K562 (cell line): ENCODE data around the gene COPS8. TPM values are rescaled to one million over a fixed set of nuclear protein-coding genes. Genes with fewer than 3 reads are reported as not detected.

Experiments
- ATAC-seq: fragments of 200-7000 bp; cut with Tn5 transposase; 3 replicates; pipeline ENCODE4 v1.9.1; 2020; ENCODE audit warnings: moderate library complexity
- BruUV-seq: library from RNA; stranded (reverse); fragments of 400-500 nt; replicated peaks from 2 replicates; lab custom pipeline; 2021; lab: Mats Ljungman, UMichigan
- CTCF ChIA-PET: fragments of 300-600 bp; formaldehyde crosslinking; extraction: SDS; loops from one replicate; lab custom pipeline; 2021; ENCODE audit warnings: low intra/inter-chr PET ratio; lab: Yijun Ruan, JAX
- POLR2A ChIA-PET: fragments of 300-600, 350-650 bp; sonication (Branson Sonifier 250); formaldehyde crosslinking; extraction: SDS; loops from one replicate; lab custom pipeline; 2021; ENCODE audit warnings: antibody characterized with exemption, inconsistent platforms; lab: Yijun Ruan, JAX
- DNase-seq, 4 experiments: peaks; one replicate each; pipeline versions ENCODE4 v3.0.0 to v3.0.0-alpha.2; 2011 to 2018; ENCODE audit warnings: low spot score in 3 of 4, mixed read lengths in 3 of 4; ENCODE audit errors: extremely low read depth in 1 of 4
- FAIRE-seq: peaks from 2 replicates; lab custom pipeline; 2011; peaks lifted over from hg19 to GRCh38; lab: Jason Lieb, UNC
- H2AFZ ChIP-seq: 2 replicates; pipeline ENCODE4 v1.6.0; 2011; ENCODE audit warnings: low read depth, low read length, control low read depth, inconsistent platforms
- H3K27ac ChIP-seq: fragments of 200-600 bp; 3 replicates; pipeline ENCODE4 v1.8.0; 2011; ENCODE audit warnings: low read depth, mild to moderate bottlenecking, control low read depth, inconsistent platforms, low read length, moderate library complexity, mixed read lengths; ENCODE audit errors: extremely low read depth
- H3K27me3 ChIP-seq, 2 experiments: fragments of 300-600 bp in 1 of 2; 2 replicates in 1 of 2; 3 replicates in 1 of 2; pipeline versions ENCODE4 v1.6.0 to v1.8.0; 2011; ENCODE audit warnings: inconsistent platforms in 2 of 2, low read length in 2 of 2, mild to moderate bottlenecking in 1 of 2, mixed read lengths in 1 of 2, moderate library complexity in 1 of 2; ENCODE audit not compliant: control insufficient read depth in 2 of 2, insufficient read depth in 2 of 2
- H3K36me3 ChIP-seq: fragments of 300-600 bp; 3 replicates; pipeline ENCODE4 v1.8.0; 2011; ENCODE audit warnings: mild to moderate bottlenecking, low read length, inconsistent platforms; ENCODE audit not compliant: control insufficient read depth, insufficient read depth
- H3K4me1 ChIP-seq, 2 experiments: fragments of 200-600 bp in 1 of 2; replicated peaks in 1 of 2; 2 replicates in 1 of 2; 3 replicates in 1 of 2; pipeline versions ENCODE4 v1.5.1 to v1.8.0; 2011; ENCODE audit warnings: inconsistent platforms in 2 of 2, low read length in 2 of 2, mild to moderate bottlenecking in 1 of 2, mixed read lengths in 1 of 2, moderate library complexity in 1 of 2; ENCODE audit not compliant: control insufficient read depth in 2 of 2, insufficient read depth in 2 of 2
- H3K4me2 ChIP-seq: 2 replicates; pipeline ENCODE4 v1.6.1; 2011; ENCODE audit warnings: low read length, control low read depth, inconsistent platforms, mixed read lengths; ENCODE audit not compliant: insufficient read depth
- H3K4me3 ChIP-seq: fragments of 200-600 bp; sonication (generic), shearing (Covaris generic); 2 replicates; pipeline ENCODE4 v1.5.1; 2016; ENCODE audit warnings: control low read depth, inconsistent platforms
- H3K79me2 ChIP-seq: fragments of 200-600 bp; 3 replicates; pipeline ENCODE4 v1.8.0; 2011; ENCODE audit warnings: low read length, inconsistent platforms; ENCODE audit not compliant: control insufficient read depth, insufficient read depth
- H3K9ac ChIP-seq, 2 experiments: 2 replicates each; pipeline versions ENCODE4 v1.6.0 to v1.6.1; 2011; ENCODE audit warnings: low read depth in 2 of 2, low read length in 2 of 2, control low read depth in 1 of 2, inconsistent platforms in 1 of 2, mild to moderate bottlenecking in 1 of 2, mixed read lengths in 1 of 2; ENCODE audit not compliant: insufficient read depth in 1 of 2
- H3K9me1 ChIP-seq: one replicate; pipeline ENCODE4 v1.6.0; 2011; ENCODE audit warnings: inconsistent platforms, mild to moderate bottlenecking, low read length, moderate library complexity; ENCODE audit not compliant: control insufficient read depth, insufficient read depth
- H3K9me3 ChIP-seq: replicated peaks from 2 replicates; pipeline ENCODE4 v1.5.1; 2011; ENCODE audit warnings: low read depth, low read length, inconsistent platforms; ENCODE audit not compliant: control insufficient read depth, insufficient read depth
- H4K20me1 ChIP-seq: replicated peaks from 2 replicates; pipeline ENCODE4 v1.6.1; 2011; ENCODE audit warnings: low read length, inconsistent platforms, mixed read lengths; ENCODE audit not compliant: control insufficient read depth, insufficient read depth
- DPF2 ChIP-seq: fragments of 450-650 bp; IDR thresholded peaks from 2 replicates; pipeline ENCODE4 v1.6.1; 2016
- ELF1 ChIP-seq: fragments of 200-800 bp; sonication (Bioruptor generic); IDR thresholded peaks from 2 replicates; pipeline ENCODE4 v1.6.1; 2016; ENCODE audit warnings: missing genetic modification characterization, missing compliant biosample characterization
- FOXA1 ChIP-seq: fragments of 450-650 bp; IDR thresholded peaks from 2 replicates; pipeline ENCODE4 v1.6.1; 2016; ENCODE audit warnings: mild to moderate bottlenecking, borderline replicate concordance
- NEUROD1 ChIP-seq: fragments of 150-350 bp; IDR thresholded peaks from 2 replicates; pipeline ENCODE4 v1.6.1; 2014; ENCODE audit warnings: borderline replicate concordance, low read length, low read depth; ENCODE audit not compliant: partially characterized antibody
- NR2C2 ChIP-seq, 2 experiments: fragments of 200-800 bp in 1 of 2; sonication (Bioruptor generic) in 1 of 2; sonication (generic) in 1 of 2; formaldehyde crosslinking in 1 of 2; IDR thresholded peaks; 2 replicates each; pipeline versions ENCODE4 v1.6.1 to v1.8.0; 2016 to 2022; ENCODE audit warnings: mild to moderate bottlenecking in 1 of 2, missing compliant biosample characterization in 1 of 2, missing genetic modification characterization in 1 of 2, missing genetic modification reagents in 1 of 2
- SLC30A9 ChIP-seq: fragments of 250-450 bp; sonication (Bioruptor Pico); IDR thresholded peaks from 2 replicates; pipeline ENCODE4 v1.8.0; 2022; ENCODE audit warnings: mild to moderate bottlenecking, moderate library complexity
- THRAP3 ChIP-seq: fragments of 450-650 bp; IDR thresholded peaks from 2 replicates; pipeline ENCODE4 v1.6.1; 2016; ENCODE audit warnings: mild to moderate bottlenecking, inconsistent platforms, borderline replicate concordance
- WGBS: fragments of 100-300 bp; shearing (Covaris generic); methylation state at CpG from one replicate; pipeline ENCODE4 v1.1.6; 2016; ENCODE audit warnings: low coverage, mixed read lengths; ENCODE audit not compliant: insufficient coverage; ENCODE audit errors: missing lambda C conversion rate; 5-methylcytosine and 5-hydroxymethylcytosine counted together
- in situ Hi-C: fragments of 300-500 bp; cut with MboI; formaldehyde crosslinking; loops from 4 replicates; pipeline ENCODE4 v1.15.0; 2018; ENCODE audit warnings: inconsistent platforms, mixed read lengths
- intact Hi-C: fragments of 100-400 bp; cut with micrococcal nuclease; formaldehyde crosslinking; loops from 2 replicates; pipeline ENCODE4 v1.14.2; 2022
- polyA plus RNA-seq, 8 experiments: library from polyadenylated mRNA; depleted of rRNA in 4 of 8; stranded (reverse) in 5 of 8; unstranded in 3 of 8; fragments of >200 nt; fragmentation: Nextera tagmentation in 2 of 8; fragmentation: Illumina TruSeq in 1 of 8; extraction: Ambion mirVana in 2 of 8; extraction: Trizol in 1 of 8; gene quantifications; 2 replicates each; pipeline versions ENCODE4 v1.2.1 to v1.2.3, GENCODE V29; 2011 to 2014; ENCODE audit warnings: inconsistent platforms in 1 of 8, missing spikeins in 1 of 8
- total RNA-seq, 7 experiments: library from RNA; depleted of rRNA in 6 of 7; stranded (reverse); fragments of >200 nt in 6 of 7; fragmentation: Illumina TruSeq in 2 of 7; extraction: Trizol in 2 of 7; gene quantifications; 2 replicates each; pipeline versions ENCODE4 v1.2.1 to v1.2.3, GENCODE V29; 2011 to 2021; ENCODE audit warnings: low replicate concordance in 1 of 7
- TF ChIP-seq, protein P1 (sequence below): sonication (generic); formaldehyde crosslinking; IDR thresholded peaks from 2 replicates; pipeline ENCODE4 v1.8.1; 2023; ENCODE audit warnings: mild to moderate bottlenecking, missing genetic modification reagents
- TF ChIP-seq, protein P2 (sequence below): sonication (generic); formaldehyde crosslinking; IDR thresholded peaks from 2 replicates; pipeline ENCODE4 v1.9.0; 2022; ENCODE audit warnings: mild to moderate bottlenecking, missing genetic modification reagents

COPS8 gene
- total and polyA plus RNA-seq, 9 of the 15 experiments (the other 6 are each of a cell fraction or from before 2014, with no cell fraction given), result 28.2 to 97.3 (median 58.9) TPM

DNA sequence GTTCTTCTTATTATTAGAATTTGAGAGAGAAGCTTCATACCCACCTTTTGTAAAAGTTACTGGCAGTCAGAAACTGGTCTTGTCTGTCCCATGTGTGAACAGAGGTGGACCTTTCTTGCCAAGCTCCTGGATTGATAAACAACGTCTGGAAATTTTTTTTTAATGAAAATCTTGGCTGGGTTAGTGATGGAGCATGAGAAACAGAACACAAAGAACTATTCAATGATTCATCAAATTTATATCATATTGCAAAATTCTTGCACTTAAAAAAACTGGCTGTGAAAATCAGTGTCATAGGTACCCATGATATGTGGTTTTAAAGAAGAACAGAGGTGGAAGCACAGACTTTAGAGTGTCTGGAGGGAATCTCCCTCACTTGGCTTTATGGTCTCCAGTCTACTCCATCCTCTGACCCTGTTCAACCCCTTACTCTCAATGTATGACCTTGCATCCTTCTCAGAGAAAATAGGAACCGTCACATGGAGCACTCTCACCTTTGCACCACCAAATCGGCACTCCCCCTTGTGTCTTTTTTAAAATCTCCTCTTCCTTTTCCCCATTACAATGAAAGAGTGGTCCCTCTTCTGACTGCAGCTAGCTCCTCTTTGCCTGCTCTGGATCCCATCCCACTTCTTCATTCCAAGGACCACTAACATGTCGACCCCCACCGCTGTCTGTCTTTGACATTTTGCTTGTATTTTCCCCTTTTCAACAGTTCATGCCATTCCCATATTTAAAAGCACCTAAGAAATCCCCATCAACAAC, 58.2 kb downstream of the COPS8 start:
- no peak overlapping the region for H3K9ac ChIP-seq
- in situ Hi-C loops (no loop called here), intact Hi-C loops (no loop called here)
- no peak overlapping the region for H3K4me3 ChIP-seq
- no peaks in the 10 kb centered on the region for H3K79me2 ChIP-seq
- H3K27ac ChIP-seq, result no peak overlapping the region
- H2AFZ ChIP-seq, result no peak overlapping the region
- DNase-seq (no peak), ATAC-seq (no peak), FAIRE-seq (no peak)
- BruUV-seq, result no TSS peak
- CTCF ChIA-PET, result no interaction called here
- H3K9me3 ChIP-seq, result no peaks in the 10 kb centered on the region
- H3K4me2 ChIP-seq, result no peak overlapping the region
- 0% methylated on average over 4 of the region's 5 CpGs for WGBS
- no peaks in the 10 kb centered on the region; a peak in 1 of 5 replicates for H3K27me3 ChIP-seq
- H4K20me1 ChIP-seq, result no peaks in the 10 kb centered on the region
- H3K4me1 ChIP-seq, result no peaks in the 10 kb centered on the region
- POLR2A ChIA-PET, result no interaction called here
- H3K36me3 ChIP-seq, result no peaks in the 10 kb centered on the region
- TF ChIP-seq, protein P1, sequence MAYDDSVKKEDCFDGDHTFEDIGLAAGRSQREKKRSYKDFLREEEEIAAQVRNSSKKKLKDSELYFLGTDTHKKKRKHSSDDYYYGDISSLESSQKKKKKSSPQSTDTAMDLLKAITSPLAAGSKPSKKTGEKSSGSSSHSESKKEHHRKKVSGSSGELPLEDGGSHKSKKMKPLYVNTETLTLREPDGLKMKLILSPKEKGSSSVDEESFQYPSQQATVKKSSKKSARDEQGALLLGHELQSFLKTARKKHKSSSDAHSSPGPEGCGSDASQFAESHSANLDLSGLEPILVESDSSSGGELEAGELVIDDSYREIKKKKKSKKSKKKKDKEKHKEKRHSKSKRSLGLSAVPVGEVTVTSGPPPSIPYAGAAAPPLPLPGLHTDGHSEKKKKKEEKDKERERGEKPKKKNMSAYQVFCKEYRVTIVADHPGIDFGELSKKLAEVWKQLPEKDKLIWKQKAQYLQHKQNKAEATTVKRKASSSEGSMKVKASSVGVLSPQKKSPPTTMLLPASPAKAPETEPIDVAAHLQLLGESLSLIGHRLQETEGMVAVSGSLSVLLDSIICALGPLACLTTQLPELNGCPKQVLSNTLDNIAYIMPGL (CRISPR knock-in tag), result no peak
- TF ChIP-seq FOXA1, result no peak
- TF ChIP-seq NEUROD1, result no peak
- TF ChIP-seq ELF1 (tag), result no peak
- TF ChIP-seq, protein P2, sequence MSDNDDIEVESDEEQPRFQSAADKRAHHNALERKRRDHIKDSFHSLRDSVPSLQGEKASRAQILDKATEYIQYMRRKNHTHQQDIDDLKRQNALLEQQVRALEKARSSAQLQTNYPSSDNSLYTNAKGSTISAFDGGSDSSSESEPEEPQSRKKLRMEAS, result no peak
- TF ChIP-seq THRAP3, result no peak
- no peak for TF ChIP-seq SLC30A9 (CRISPR knock-in tag)
- no peak for TF ChIP-seq DPF2
- TF ChIP-seq NR2C2 (CRISPR knock-in tag; IDR thresholded peaks at IDR 0.05), result no peak
- TF ChIP-seq NR2C2 (tag; IDR thresholded peaks at IDR 0.05), result no peak
- no peaks in the 10 kb centered on the region for H3K9me1 ChIP-seq
